ENCODE data around the gene CDK16.
A peak's percentile ranks its signal among the peaks of the same experiment; 100 is the strongest.

The CDK16 gene

GRCh38 chrX:47176101-47176740 lies 42.3 kb upstream of the CDK16 start:
- no peaks in the 10 kb centered on the region for H3K4me1 ChIP-seq (ENCODE audit: control insufficient read depth, insufficient read depth, low read length)
- H3K9ac ChIP-seq (ENCODE audit: low read depth, low read length), result no peak overlapping the region
- no peak overlapping the region for H3K27ac ChIP-seq (ENCODE audit: low read depth, low read length)
- H3K9me3 ChIP-seq (ENCODE audit: control insufficient read depth, insufficient read depth, low read length), result no peaks in the 10 kb centered on the region
- H3K27me3 ChIP-seq (ENCODE audit: control insufficient read depth, insufficient read depth, low read length), result peaks cover 12% of the 10 kb centered on the region
- peaks cover 88% of the 10 kb centered on the region for H3K36me3 ChIP-seq (ENCODE audit: control insufficient read depth, insufficient read depth, low read length)
- H3K4me3 ChIP-seq (ENCODE audit: low read depth, low read length), result peak overlapping the region; percentile 22; the same call in 1 of the 2 replicates

DNA sequence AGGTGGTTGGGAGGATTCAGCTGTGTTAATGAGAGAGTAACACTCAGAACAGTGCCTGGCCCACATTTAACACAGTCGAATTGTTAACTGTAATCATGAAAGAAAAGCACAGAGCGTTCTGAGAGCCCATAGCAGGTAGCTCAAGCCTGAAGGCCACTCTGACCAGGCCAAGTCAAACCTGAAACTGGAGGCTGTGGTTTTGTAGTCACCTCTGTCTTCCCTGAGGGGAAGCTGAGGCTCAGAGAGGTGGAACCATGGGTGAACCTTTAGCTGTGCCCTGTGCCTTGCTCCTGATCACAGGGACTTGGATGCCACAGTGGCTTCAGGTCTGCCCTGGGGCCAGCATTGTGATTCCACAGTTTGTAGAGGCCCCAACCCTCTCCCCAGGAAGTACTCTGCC lies 41.4 kb upstream of the CDK16 start:
- Histone ChIP-seq H3K27ac (ENCODE audit: low read depth, low read length) (no peak overlapping the region), H3K4me3 (ENCODE audit: low read depth, low read length) (no peak overlapping the region), H3K27me3 (ENCODE audit: control insufficient read depth, insufficient read depth, low read length) (peaks cover 12% of the 10 kb centered on the region)

DNA sequence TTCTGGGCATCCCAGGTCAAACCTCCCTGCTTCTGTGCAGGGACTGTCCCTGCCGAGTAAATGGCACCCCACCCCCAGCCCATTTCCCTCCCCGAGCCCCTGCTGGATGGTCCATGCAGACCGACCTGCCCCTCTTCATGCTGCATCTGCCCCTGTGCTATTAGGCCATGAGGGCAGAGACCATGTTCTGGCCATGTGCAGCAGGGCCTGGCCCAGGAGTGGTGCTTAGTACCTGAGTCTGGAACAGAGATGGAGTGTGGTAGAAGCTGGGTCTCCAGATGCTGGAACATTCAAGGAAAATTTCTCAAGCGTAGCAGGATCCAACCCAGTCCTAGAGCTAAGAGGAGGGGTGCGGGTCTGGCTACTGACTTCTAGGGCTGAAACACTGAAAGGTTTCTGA lies 40.1 kb upstream of the CDK16 start:
- H3K9ac ChIP-seq (ENCODE audit: low read depth, low read length), result no peak overlapping the region
- H3K4me3 ChIP-seq (ENCODE audit: low read depth, low read length), result no peak overlapping the region
- no peak overlapping the region for H3K27ac ChIP-seq (ENCODE audit: low read depth, low read length)
- no peaks in the 10 kb centered on the region for H3K4me1 ChIP-seq (ENCODE audit: control insufficient read depth, insufficient read depth, low read length)
- H3K9me3 ChIP-seq (ENCODE audit: control insufficient read depth, insufficient read depth, low read length), result no peaks in the 10 kb centered on the region
- peaks cover 85% of the 10 kb centered on the region for H3K36me3 ChIP-seq (ENCODE audit: control insufficient read depth, insufficient read depth, low read length)
- H3K27me3 ChIP-seq (ENCODE audit: control insufficient read depth, insufficient read depth, low read length), result peaks cover 12% of the 10 kb centered on the region

More for the DNA sequence above, 41.4 kb upstream of the CDK16 start:
- H3K9me3 ChIP-seq (ENCODE audit: control insufficient read depth, insufficient read depth, low read length), result no peaks in the 10 kb centered on the region
- peaks cover 88% of the 10 kb centered on the region for H3K36me3 ChIP-seq (ENCODE audit: control insufficient read depth, insufficient read depth, low read length)
- H3K9ac ChIP-seq (ENCODE audit: low read depth, low read length), result no peak overlapping the region
- H3K4me1 ChIP-seq (ENCODE audit: control insufficient read depth, insufficient read depth, low read length), result no peaks in the 10 kb centered on the region

GRCh38 chrX:47179221-47179927 lies 39.1 kb upstream of the CDK16 start:
- H3K4me3 ChIP-seq (ENCODE audit: low read depth, low read length), result no peak overlapping the region
- no peaks in the 10 kb centered on the region for H3K9me3 ChIP-seq (ENCODE audit: control insufficient read depth, insufficient read depth, low read length)
- no peaks in the 10 kb centered on the region for H3K4me1 ChIP-seq (ENCODE audit: control insufficient read depth, insufficient read depth, low read length)
- H3K9ac ChIP-seq (ENCODE audit: low read depth, low read length), result no peak overlapping the region
- H3K27ac ChIP-seq (ENCODE audit: low read depth, low read length), result no peak overlapping the region
- H3K36me3 ChIP-seq (ENCODE audit: control insufficient read depth, insufficient read depth, low read length), result peaks cover 80% of the 10 kb centered on the region
- peaks cover 12% of the 10 kb centered on the region for H3K27me3 ChIP-seq (ENCODE audit: control insufficient read depth, insufficient read depth, low read length)

GRCh38 chrX:47179928-47180255 lies 38.6 kb upstream of the CDK16 start:
- no peak overlapping the region for H3K4me3 ChIP-seq (ENCODE audit: low read depth, low read length)
- no peaks in the 10 kb centered on the region for H3K9me3 ChIP-seq (ENCODE audit: control insufficient read depth, insufficient read depth, low read length)
- H3K36me3 ChIP-seq (ENCODE audit: control insufficient read depth, insufficient read depth, low read length), result peaks cover 79% of the 10 kb centered on the region
- no peak overlapping the region for H3K27ac ChIP-seq (ENCODE audit: low read depth, low read length)
- no peak overlapping the region for H3K9ac ChIP-seq (ENCODE audit: low read depth, low read length)
- no peaks in the 10 kb centered on the region for H3K4me1 ChIP-seq (ENCODE audit: control insufficient read depth, insufficient read depth, low read length)
- peaks cover 12% of the 10 kb centered on the region for H3K27me3 ChIP-seq (ENCODE audit: control insufficient read depth, insufficient read depth, low read length)

GRCh38 chrX:47180346-47180745 lies 38.1 kb upstream of the CDK16 start:
- peaks cover 79% of the 10 kb centered on the region for H3K36me3 ChIP-seq (ENCODE audit: control insufficient read depth, insufficient read depth, low read length)
- no peak overlapping the region for H3K27ac ChIP-seq (ENCODE audit: low read depth, low read length)

GRCh38 chrX:47181301-47181700 lies 37.2 kb upstream of the CDK16 start:
- Histone ChIP-seq H3K4me1 (ENCODE audit: control insufficient read depth, insufficient read depth, low read length) (no peaks in the 10 kb centered on the region), H3K9ac (ENCODE audit: low read depth, low read length) (no peak overlapping the region), H3K36me3 (ENCODE audit: control insufficient read depth, insufficient read depth, low read length) (peaks cover 79% of the 10 kb centered on the region), H3K27ac (ENCODE audit: low read depth, low read length) (no peak overlapping the region), H3K4me3 (ENCODE audit: low read depth, low read length) (no peak overlapping the region), H3K9me3 (ENCODE audit: control insufficient read depth, insufficient read depth, low read length) (no peaks in the 10 kb centered on the region), H3K27me3 (ENCODE audit: control insufficient read depth, insufficient read depth, low read length) (peaks cover 3% of the 10 kb centered on the region; the same call in 1 of the 2 replicates)

More at GRCh38 chrX:47180346-47180745, 38.1 kb upstream of the CDK16 start:
- peaks cover 7% of the 10 kb centered on the region for H3K27me3 ChIP-seq (ENCODE audit: control insufficient read depth, insufficient read depth, low read length)
- no peaks in the 10 kb centered on the region for H3K9me3 ChIP-seq (ENCODE audit: control insufficient read depth, insufficient read depth, low read length)
- H3K9ac ChIP-seq (ENCODE audit: low read depth, low read length), result no peak overlapping the region
- no peaks in the 10 kb centered on the region for H3K4me1 ChIP-seq (ENCODE audit: control insufficient read depth, insufficient read depth, low read length)
- no peak overlapping the region for H3K4me3 ChIP-seq (ENCODE audit: low read depth, low read length)

DNA sequence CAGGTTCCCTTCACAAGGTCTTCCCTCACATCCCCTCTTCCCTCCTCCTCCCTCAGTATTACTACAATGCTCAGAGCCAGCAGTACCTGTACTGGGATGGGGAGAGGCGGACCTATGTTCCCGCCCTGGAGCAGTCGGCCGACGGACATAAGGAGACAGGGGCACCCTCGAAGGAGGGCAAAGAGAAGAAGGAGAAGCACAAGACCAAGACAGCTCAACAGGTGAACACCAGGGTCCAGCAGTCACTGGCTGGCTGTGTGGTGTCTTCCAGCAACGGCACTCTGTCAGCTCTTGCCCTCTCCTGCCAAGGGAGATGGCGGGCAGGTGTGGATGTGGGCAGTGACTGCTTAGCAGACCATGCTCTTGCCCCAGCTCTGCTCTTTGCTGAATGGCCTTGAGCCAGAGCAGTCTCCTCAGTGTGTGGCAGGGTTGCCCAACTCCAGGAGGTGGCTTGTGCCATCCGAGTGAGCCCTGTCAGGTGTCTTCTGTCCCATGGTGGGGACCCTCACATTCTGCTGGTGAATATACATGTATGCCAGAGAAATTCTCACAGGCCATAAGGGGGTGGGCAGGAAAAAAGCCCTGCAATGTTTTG lies 36.3 kb upstream of the CDK16 start:
- no peaks in the 10 kb centered on the region for H3K27me3 ChIP-seq (ENCODE audit: control insufficient read depth, insufficient read depth, low read length)
- H3K9ac ChIP-seq (ENCODE audit: low read depth, low read length), result no peak overlapping the region
- H3K4me1 ChIP-seq (ENCODE audit: control insufficient read depth, insufficient read depth, low read length), result no peaks in the 10 kb centered on the region
- peaks cover 78% of the 10 kb centered on the region for H3K36me3 ChIP-seq (ENCODE audit: control insufficient read depth, insufficient read depth, low read length)
- no peak overlapping the region for H3K4me3 ChIP-seq (ENCODE audit: low read depth, low read length)
- H3K9me3 ChIP-seq (ENCODE audit: control insufficient read depth, insufficient read depth, low read length), result no peaks in the 10 kb centered on the region
- H3K27ac ChIP-seq (ENCODE audit: low read depth, low read length), result no peak overlapping the region

- no peak overlapping the region for H3K9ac ChIP-seq (ENCODE audit: low read depth, low read length)
- H3K4me3 ChIP-seq (ENCODE audit: low read depth, low read length), result no peak overlapping the region
- no peaks in the 10 kb centered on the region for H3K9me3 ChIP-seq (ENCODE audit: control insufficient read depth, insufficient read depth, low read length)
- H3K36me3 ChIP-seq (ENCODE audit: control insufficient read depth, insufficient read depth, low read length), result peaks cover 56% of the 10 kb centered on the region
- no peak overlapping the region for H3K27ac ChIP-seq (ENCODE audit: low read depth, low read length)
- H3K4me1 ChIP-seq (ENCODE audit: control insufficient read depth, insufficient read depth, low read length), result no peaks in the 10 kb centered on the region
- H3K27me3 ChIP-seq (ENCODE audit: control insufficient read depth, insufficient read depth, low read length), result no peaks in the 10 kb centered on the region
Measured at GRCh38 chrX:47184486-47184885, 34.0 kb upstream of the CDK16 start.

DNA sequence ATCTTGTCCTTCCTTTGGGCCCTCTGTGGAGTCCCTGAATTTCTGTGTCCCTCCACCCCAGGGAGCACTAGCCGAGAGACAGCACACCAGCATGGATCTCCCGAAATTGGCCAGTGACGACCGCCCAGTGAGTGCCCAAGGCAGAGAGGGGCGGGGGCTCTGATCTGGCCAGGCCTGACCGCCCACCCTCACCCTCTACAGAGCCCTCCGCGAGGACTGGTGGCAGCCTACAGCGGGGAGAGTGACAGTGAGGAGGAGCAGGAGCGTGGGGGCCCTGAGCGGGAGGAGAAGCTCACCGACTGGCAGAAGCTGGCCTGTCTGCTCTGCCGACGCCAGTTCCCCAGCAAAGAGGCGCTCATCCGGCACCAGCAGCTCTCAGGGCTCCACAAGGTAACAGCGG lies 33.2 kb upstream of the CDK16 start:
- peaks cover 50% of the 10 kb centered on the region for H3K36me3 ChIP-seq (ENCODE audit: control insufficient read depth, insufficient read depth, low read length)
- H3K4me1 ChIP-seq (ENCODE audit: control insufficient read depth, insufficient read depth, low read length), result no peaks in the 10 kb centered on the region; the same call in 1 of the 2 replicates
- H3K27ac ChIP-seq (ENCODE audit: low read depth, low read length), result no peak overlapping the region
- H3K4me3 ChIP-seq (ENCODE audit: low read depth, low read length), result no peak overlapping the region
- H3K27me3 ChIP-seq (ENCODE audit: control insufficient read depth, insufficient read depth, low read length), result no peaks in the 10 kb centered on the region
- no peaks in the 10 kb centered on the region for H3K9me3 ChIP-seq (ENCODE audit: control insufficient read depth, insufficient read depth, low read length)
- H3K9ac ChIP-seq (ENCODE audit: low read depth, low read length), result no peak overlapping the region

- Histone ChIP-seq H3K27me3 (ENCODE audit: control insufficient read depth, insufficient read depth, low read length) (no peaks in the 10 kb centered on the region), H3K36me3 (ENCODE audit: control insufficient read depth, insufficient read depth, low read length) (peaks cover 42% of the 10 kb centered on the region), H3K9ac (ENCODE audit: low read depth, low read length) (no peak overlapping the region), H3K27ac (ENCODE audit: low read depth, low read length) (no peak overlapping the region), H3K9me3 (ENCODE audit: control insufficient read depth, insufficient read depth, low read length) (no peaks in the 10 kb centered on the region), H3K4me3 (ENCODE audit: low read depth, low read length) (no peak overlapping the region), H3K4me1 (ENCODE audit: control insufficient read depth, insufficient read depth, low read length) (no peaks in the 10 kb centered on the region; the same call in 1 of the 2 replicates)
Measured at GRCh38 chrX:47186096-47186740, 32.3 kb upstream of the CDK16 start.
